Breast epithelium (tissue), 4 donors: ENCODE data around the gene ZNF281. TPM values are rescaled to one million over a fixed set of nuclear protein-coding genes. Genes with fewer than 3 reads are reported as not detected.
"Not testable (repeated sequence)": the region's sequence is repeated elsewhere in the genome, so short reads cannot be mapped to it uniquely, and the experiment has no call there.

Experiments used
- DNase-seq, 2 donors: peaks; one replicate each; pipeline ENCODE4 v3.0.0-alpha.2; 2019; ENCODE audit warnings: low spot score in 2 of 2
- H3K27ac ChIP-seq, 2 donors: fragments of 200-600 bp; sonication (generic) in 1 of 2; one replicate each; pipeline ENCODE4 v1.5.1; 2016 to 2019; ENCODE audit warnings: mild to moderate bottlenecking in 1 of 2
- H3K27me3 ChIP-seq, 2 donors: fragments of 200-600 bp; sonication (generic) in 1 of 2; one replicate each; pipeline versions ENCODE4 v1.5.1 to v1.6.0; 2017 to 2019; ENCODE audit warnings: control low read depth in 1 of 2, mild to moderate bottlenecking in 1 of 2
- H3K36me3 ChIP-seq: fragments of 200-600 bp; one replicate; pipeline ENCODE4 v1.5.1; 2019
- H3K4me1 ChIP-seq, 2 donors: fragments of 200-600 bp; sonication (generic); one replicate each; pipeline ENCODE4 v1.5.1; 2016 to 2019; ENCODE audit warnings: control low read depth in 1 of 2
- H3K4me3 ChIP-seq, 3 donors: fragments of 200-600 bp; sonication (generic); 1 replicate in 2 of 3; 2 replicates in 1 of 3; pipeline ENCODE4 v1.5.1; 2016 to 2019; ENCODE audit warnings: mild to moderate bottlenecking in 3 of 3, moderate library complexity in 2 of 3
- H3K9me3 ChIP-seq, 2 donors: fragments of 200-600 bp; sonication (generic) in 1 of 2; one replicate each; pipeline ENCODE4 v1.5.1; 2016 to 2019; ENCODE audit warnings: control low read depth in 1 of 2
- CTCF ChIP-seq, 3 donors: fragments of 450-650 bp; IDR thresholded peaks; one replicate each; pipeline ENCODE4 v1.5.1; 2016 to 2017; ENCODE audit warnings: antibody characterized with exemption in 3 of 3, mild to moderate bottlenecking in 3 of 3, moderate library complexity in 3 of 3
- POLR2A ChIP-seq: fragments of 450-650 bp; IDR thresholded peaks from one replicate; pipeline ENCODE4 v1.6.1; 2016; ENCODE audit warnings: antibody characterized with exemption, mild to moderate bottlenecking, moderate library complexity
- POLR2AphosphoS5 ChIP-seq, 3 donors: sonication (generic); formaldehyde crosslinking; IDR thresholded peaks; one replicate each; pipeline ENCODE4 v1.6.1; 2017; ENCODE audit warnings: antibody characterized with exemption in 3 of 3
- intact Hi-C: fragments of 100-400 bp; cut with DNase I; formaldehyde crosslinking; loops from one replicate; pipeline ENCODE4 v1.15.1; 2023; ENCODE audit warnings: low total_unique reads
- total RNA-seq, 3 donors: library from RNA; depleted of rRNA; stranded (reverse); fragments of >200 nt; gene quantifications; one replicate each; pipeline ENCODE4 v1.1.0, GENCODE V29; 2016

Gene ZNF281
- total RNA-seq, 3 donors from 2014 or later: 11.0 to 25.6 (median 16.1) TPM

- Histone ChIP-seq H3K4me1 (no peaks in the 10 kb centered on the region), H3K27ac (no peak overlapping the region), H3K4me3 (no peak overlapping the region), H3K27me3 (no peaks in the 10 kb centered on the region), H3K36me3 (no peaks in the 10 kb centered on the region), H3K9me3 (no peaks in the 10 kb centered on the region)
- TF ChIP-seq POLR2AphosphoS5 (IDR thresholded peaks at IDR 0.05) (no peak), CTCF (IDR thresholded peaks at IDR 0.05) (no peak), POLR2A (no peak)
- DNase-seq: no peak
- intact Hi-C loops: no loop called here
Measured at GRCh38 chr1:200442537-200443156, 32.8 kb upstream of the ZNF281 start.

- no peaks in the 10 kb centered on the region for H3K36me3 ChIP-seq
- H3K27me3 ChIP-seq: no peaks in the 10 kb centered on the region
- H3K27ac ChIP-seq: no peak overlapping the region
- no peak overlapping the region for H3K4me3 ChIP-seq
- DNase-seq: no peak
- no peaks in the 10 kb centered on the region for H3K4me1 ChIP-seq
- no peaks in the 10 kb centered on the region for H3K9me3 ChIP-seq
- intact Hi-C loops: no loop called here
- TF ChIP-seq POLR2A (no peak), POLR2AphosphoS5 (IDR thresholded peaks at IDR 0.05) (no peak), CTCF (IDR thresholded peaks at IDR 0.05) (no peak)
Measured at GRCh38 chr1:200442023-200442422, 32.2 kb upstream of the ZNF281 start.

- Histone ChIP-seq H3K4me1 (no peaks in the 10 kb centered on the region), H3K9me3 (no peaks in the 10 kb centered on the region), H3K27me3 (no peaks in the 10 kb centered on the region), H3K36me3 (no peaks in the 10 kb centered on the region), H3K27ac (no peak overlapping the region), H3K4me3 (no peak overlapping the region)
- DNase-seq: no peak
- TF ChIP-seq POLR2AphosphoS5 (IDR thresholded peaks at IDR 0.05) (no peak), POLR2A (no peak), CTCF (IDR thresholded peaks at IDR 0.05) (no peak)
- intact Hi-C loops: no loop called here
Measured at GRCh38 chr1:200438911-200439310, 29.1 kb upstream of the ZNF281 start.

GRCh38 chr1:200438413-200438812 is 28.6 kb upstream of the ZNF281 start:
- H3K9me3 ChIP-seq, H3K27ac ChIP-seq, intact Hi-C loops, H3K36me3 ChIP-seq, H3K4me1 ChIP-seq, H3K27me3 ChIP-seq, DNase-seq, H3K4me3 ChIP-seq: not testable (repeated sequence)

GRCh38 chr1:200437556-200438203 is 27.8 kb upstream of the ZNF281 start:
- intact Hi-C loops: no loop called here
- Histone ChIP-seq H3K27ac (no peak overlapping the region), H3K27me3 (no peaks in the 10 kb centered on the region), H3K9me3 (no peaks in the 10 kb centered on the region), H3K36me3 (no peaks in the 10 kb centered on the region), H3K4me1 (no peaks in the 10 kb centered on the region), H3K4me3 (peak overlapping the region; percentile 8 to 37 (median 10))
- no peak for DNase-seq
- TF ChIP-seq POLR2A: no peak
- TF ChIP-seq POLR2AphosphoS5 (IDR thresholded peaks at IDR 0.05): no peak
- TF ChIP-seq CTCF (IDR thresholded peaks at IDR 0.05): no peak
